OCI-M1 (cell line): ENCODE data around the gene DLG3.
"Not testable (repeated sequence)": the region's sequence is repeated elsewhere in the genome, so short reads cannot be mapped to it uniquely, and the experiment has no call there.

Source experiments
- DNase-seq: peaks from one replicate; lab custom pipeline; 2025; lab: John Stamatoyannopoulos, UW

The DLG3 gene

GRCh38 chrX:70444326-70444945, at the start of gene DLG3:
DLG3 (plus strand) TSS chrX:70444835; CDS start chrX:70445202, 367 bp downstream.
- DNase-seq = no peak

DNA sequence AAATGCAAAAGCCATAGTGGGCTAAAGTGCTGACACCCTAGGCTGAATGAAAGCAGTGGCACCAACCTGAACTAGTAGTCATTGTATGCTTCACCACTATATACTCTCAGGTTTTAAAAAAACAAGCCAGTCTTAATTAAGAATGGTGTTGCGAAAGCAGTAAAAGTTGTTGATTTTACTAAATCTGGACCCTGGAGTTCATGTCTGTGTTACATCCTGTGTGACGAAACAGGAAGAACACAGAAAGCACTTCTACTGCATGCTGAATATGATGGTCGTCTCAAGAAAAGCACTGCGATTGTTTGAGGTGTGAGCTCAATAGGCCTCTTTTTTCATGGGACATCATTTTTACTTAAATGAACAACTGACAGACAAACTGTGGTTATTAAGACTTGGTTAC, 45.7 kb upstream of the DLG3 start:
- DNase-seq = no peak

DNA sequence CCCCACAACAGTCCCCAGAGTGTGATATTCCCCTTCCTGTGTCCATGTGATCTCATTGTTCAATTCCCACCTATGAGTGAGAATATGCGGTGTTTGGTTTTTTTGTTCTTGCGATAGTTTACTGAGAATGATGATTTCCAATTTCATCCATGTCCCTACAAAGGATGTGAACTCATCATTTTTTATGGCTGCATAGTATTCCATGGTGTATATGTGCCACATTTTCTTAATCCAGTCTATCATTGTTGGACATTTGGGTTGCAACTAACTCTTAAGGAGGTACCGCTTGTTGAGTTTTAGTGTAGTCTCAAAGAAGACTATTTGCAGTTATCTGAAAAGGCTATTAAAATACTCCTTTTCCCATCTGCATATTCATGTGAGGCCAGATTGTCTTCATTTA, 44.5 kb upstream of the DLG3 start:
- DNase-seq = not testable (repeated sequence)

GRCh38 chrX:70402721-70403120, 41.9 kb upstream of the DLG3 start:
- DNase-seq = no peak

- no peak for DNase-seq
These were observed 39.6 kb upstream of the DLG3 start for GRCh38 chrX:70405003-70405402.

GRCh38 chrX:70410921-70411320, 33.7 kb upstream of the DLG3 start:
- no peak for DNase-seq

DNA sequence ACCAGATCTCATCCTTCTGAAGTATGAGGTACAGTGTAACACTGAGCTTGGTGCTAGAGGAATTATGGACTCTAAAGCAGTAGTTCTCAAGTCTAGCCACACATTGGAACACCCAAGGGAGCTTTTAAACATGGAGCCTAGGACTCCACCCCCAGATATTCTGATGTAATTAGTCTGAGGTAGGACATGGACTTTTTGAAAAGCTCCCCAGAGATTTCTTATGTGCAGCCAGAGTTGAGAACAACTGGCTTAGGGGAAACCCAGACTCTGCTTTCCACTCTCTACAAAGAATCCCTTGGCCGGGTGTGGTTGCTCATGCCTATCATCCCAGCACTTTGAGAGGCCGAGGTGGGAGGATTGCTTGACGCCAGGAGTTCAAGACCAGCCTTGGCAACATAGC, 33.2 kb upstream of the DLG3 start:
- DNase-seq = no peak

DNA sequence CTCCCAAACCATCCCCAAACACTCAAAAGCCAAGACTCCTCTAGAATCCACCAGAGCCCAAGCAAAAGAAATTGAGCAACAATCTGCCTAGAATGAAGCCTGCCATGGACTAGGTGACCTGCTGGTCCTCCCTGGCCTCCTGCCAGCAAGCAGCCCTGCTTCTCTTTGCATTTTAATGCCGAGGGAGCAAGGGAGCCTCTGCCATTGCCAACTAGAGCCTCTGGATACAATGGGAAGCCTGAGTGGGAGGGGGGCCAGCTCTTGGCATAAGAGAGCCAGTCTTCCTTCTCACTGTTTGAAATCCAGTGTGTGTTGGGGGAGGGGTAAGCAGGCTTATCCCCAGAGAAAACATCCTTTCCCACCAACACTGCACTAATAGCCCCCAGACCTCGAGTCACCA, 23.0 kb upstream of the DLG3 start:
- no peak for DNase-seq

DNA sequence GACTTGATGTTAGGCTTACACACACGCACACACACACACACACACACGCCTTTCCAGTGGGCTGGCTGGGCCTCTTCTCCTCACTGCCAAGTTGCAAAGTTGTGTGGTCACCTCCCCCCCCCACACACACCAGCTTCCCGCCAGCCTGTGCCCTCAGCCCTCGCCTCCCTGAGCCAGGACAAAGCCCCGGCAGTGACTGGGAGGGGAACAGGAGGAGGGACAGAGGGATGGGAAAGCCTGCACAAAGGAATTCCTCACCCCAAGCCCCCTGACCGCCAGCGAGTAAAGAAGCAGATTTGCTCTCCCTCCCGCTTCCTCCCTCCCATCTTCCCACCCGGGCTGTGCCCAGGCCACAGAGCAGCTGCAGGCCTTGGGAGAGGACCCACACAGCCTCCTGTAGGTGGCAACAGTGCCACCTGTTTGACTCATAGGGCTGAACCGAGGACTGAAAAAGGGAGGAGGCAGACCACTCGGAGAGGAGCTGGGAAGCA, 21.7 kb upstream of the DLG3 start, which contains the start of gene GDPD2:
Gene GDPD2, plus strand, starts transcription at position 464 of the 491 bp plus-strand sequence. CDS start 1,671 bp downstream, outside the sequence.
- peak; percentile 6 for DNase-seq

GRCh38 chrX:70423936-70424675, 20.5 kb upstream of the DLG3 start:
- DNase-seq = no peak

DNA sequence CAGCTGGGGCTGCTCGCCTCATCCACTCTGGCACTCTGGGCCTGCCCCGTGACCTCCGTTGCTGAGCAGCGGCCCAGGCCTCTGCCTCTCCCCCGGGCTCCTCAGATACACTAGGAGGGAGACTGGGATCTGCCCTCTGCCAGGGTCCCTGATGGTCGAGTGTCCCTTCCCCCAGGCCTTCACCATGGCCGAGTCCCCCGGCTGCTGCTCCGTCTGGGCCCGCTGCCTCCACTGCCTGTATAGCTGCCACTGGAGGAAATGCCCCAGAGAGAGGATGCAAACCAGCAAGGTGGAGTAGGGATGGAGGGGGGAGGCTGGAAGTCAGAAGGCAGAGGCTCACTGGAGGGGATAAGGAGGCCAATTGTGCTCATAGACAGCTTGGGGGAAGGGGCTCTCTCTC, 19.8 kb upstream of the DLG3 start:
- DNase-seq = no peak

GRCh38 chrX:70426286-70427278, 18.1 kb upstream of the DLG3 start:
- DNase-seq = no peak

GRCh38 chrX:70427365-70427764, 17.3 kb upstream of the DLG3 start:
- no peak for DNase-seq

DNA sequence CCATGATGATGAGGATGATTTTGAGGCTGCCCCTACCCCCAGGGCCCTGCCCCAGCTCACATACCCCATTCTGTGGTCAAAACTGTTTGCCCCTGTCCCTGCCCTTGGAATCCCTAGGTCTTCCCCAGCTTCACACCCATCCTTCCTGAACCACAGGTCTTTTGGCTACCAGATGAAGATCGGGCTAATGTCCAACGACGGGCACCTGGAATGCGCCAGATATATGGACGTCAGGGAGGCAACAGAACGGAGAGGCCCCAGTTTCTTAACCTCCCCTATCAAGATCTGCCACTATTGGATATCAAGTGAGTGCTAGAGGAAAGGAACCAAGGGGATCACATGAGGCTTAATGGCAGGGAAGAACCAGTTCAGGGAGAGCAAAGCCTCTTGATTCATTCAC, 14.9 kb upstream of the DLG3 start:
- no peak for DNase-seq

DNA sequence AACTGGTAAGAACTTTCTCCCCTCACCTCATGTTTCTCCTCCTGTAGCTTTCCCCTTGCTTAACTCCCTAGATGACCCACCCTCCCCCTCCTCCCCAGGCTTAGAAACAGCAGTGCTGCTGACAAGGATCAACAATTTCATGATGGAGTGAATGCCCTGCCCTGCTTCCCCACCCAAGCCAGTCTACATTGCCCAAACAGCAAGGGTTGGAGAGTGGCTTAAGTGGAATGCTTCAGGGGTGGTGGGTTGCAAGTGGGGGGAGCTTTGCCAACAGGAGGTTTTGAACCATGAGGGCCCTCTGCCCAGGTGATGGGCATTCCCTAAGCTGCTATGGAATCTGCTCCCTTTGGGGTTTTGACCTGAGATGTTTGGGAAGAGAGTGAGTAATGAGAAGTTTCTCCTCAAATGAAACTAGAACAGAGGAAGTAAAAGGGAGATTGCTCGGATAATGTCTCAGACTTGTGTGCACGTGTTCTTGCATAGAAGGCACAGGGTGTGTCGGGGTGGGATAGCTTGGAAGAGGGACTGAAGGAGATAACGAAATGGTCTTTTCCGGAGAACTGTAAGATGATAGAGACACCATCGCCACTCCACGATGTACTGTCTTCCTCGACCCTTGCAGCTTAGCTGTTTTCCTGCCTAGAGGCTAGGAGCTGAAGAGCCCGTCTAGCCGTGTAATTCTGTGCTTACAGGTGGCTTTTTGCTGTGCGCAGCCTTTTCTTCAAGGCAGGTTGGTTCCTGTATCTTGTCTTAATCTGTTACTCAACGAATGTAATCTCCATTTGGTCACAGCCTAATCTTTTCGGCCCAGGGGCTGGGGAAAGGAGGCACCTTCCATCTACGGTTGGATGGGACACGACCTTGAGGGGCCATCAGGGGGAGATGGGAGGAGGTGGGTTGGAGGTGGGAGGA, 11.4 kb upstream of the DLG3 start:
- DNase-seq = peak; percentile 32

- DNase-seq = peak; percentile 75
These were observed 10.7 kb upstream of the DLG3 start for GRCh38 chrX:70433848-70434351.

- peak; percentile 81 for DNase-seq
These were observed 10.2 kb upstream of the DLG3 start for GRCh38 chrX:70434352-70434866.

DNA sequence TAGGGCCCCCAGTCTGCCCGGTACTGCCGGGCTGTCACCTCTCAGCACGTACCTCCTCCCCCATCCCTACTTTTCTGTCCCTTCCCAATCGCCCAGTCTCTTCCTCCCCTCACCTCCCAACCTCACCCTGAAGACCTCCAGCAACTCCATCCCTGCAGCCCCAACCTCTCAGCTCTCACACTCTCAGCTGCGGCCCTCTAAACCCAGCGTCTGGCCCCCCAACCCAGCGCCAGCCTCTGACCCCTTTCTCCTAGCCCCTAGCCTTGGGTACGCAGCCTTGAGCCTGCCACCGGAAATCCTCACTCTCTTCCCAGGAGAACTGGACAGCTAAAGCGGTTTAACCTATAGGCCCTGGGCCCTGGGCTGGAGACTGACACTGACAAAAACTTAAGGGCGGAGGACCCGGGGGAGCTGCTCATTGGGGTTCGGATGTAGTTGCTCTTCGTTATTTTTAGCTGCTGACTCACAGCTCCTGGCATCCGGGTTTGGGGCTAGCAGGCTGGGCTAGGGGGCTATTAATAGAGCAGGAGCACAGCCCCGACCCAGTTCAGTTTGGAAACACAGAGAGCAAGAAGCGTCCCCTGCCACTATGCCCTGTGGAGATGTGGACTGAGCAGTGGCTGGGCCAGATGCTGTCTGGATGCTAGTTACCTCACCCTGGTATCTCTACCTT, 9.6 kb upstream of the DLG3 start:
- DNase-seq = no peak

- DNase-seq = peak; percentile 20
These were observed 8.3 kb upstream of the DLG3 start for GRCh38 chrX:70436343-70436742.

DNA sequence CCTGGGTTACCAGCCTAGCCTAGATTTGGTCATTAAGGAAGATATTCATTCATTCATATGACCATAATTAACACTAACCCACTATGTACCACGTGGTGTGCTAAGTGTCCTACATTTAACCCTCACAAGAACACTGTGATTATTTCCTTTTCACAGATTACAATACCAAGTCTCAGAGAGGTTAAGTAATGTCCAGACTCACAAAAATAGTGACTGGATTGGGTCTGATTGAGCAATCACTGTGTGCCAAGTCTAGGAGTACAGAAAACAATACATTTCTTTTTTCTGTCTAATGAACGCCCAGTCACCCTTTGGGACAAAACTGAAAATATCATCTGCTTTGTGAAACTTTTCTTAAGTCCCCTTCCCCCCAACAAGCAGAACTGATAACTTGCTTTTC, 7.6 kb upstream of the DLG3 start:
- no peak for DNase-seq
